CD14-positive monocyte (primary cell): ENCODE data around the gene RCBTB1. TPM values are rescaled to one million over a fixed set of nuclear protein-coding genes. Genes with fewer than 3 reads are reported as not detected.
A peak's percentile ranks its signal among the peaks of the same experiment; 100 is the strongest.
"Not testable (repeated sequence)": the region's sequence is repeated elsewhere in the genome, so short reads cannot be mapped to it uniquely, and the experiment has no call there.

Experiments used
- DNase-seq, 3 donors: peaks; one replicate each; pipeline ENCODE4 v3.0.0-alpha.2; 2011 to 2022
- H2AFZ ChIP-seq: 2 replicates; pipeline ENCODE4 v1.6.0; 2012; ENCODE audit warnings: mild to moderate bottlenecking, low read depth, low read length, inconsistent platforms; ENCODE audit not compliant: insufficient read depth, poor library complexity, severe bottlenecking
- H3K27ac ChIP-seq, 2 donors: 1 replicate in 1 of 2; 2 replicates in 1 of 2; pipeline ENCODE4 v1.5.1; 2012 to 2013; ENCODE audit warnings: low read length in 2 of 2, control low read depth in 1 of 2, inconsistent platforms in 1 of 2, low read depth in 1 of 2, mild to moderate bottlenecking in 1 of 2
- H3K27me3 ChIP-seq, 2 donors: one replicate each; pipeline versions ENCODE4 v1.6.0 to v1.6.1; 2011 to 2013; ENCODE audit warnings: low read length in 2 of 2; ENCODE audit not compliant: control insufficient read depth in 2 of 2, insufficient read depth in 2 of 2
- H3K36me3 ChIP-seq, 2 donors: replicated peaks in 1 of 2; 1 replicate in 1 of 2; 2 replicates in 1 of 2; pipeline versions ENCODE4 v1.5.1 to v1.6.1; 2012 to 2013; ENCODE audit warnings: low read length in 2 of 2, control low read depth in 1 of 2, inconsistent platforms in 1 of 2, mild to moderate bottlenecking in 1 of 2; ENCODE audit not compliant: insufficient read depth in 2 of 2, control insufficient read depth in 1 of 2
- H3K4me1 ChIP-seq, 2 donors: 1 replicate in 1 of 2; 2 replicates in 1 of 2; pipeline versions ENCODE4 v1.5.1 to v1.6.1; 2012 to 2013; ENCODE audit warnings: low read length in 2 of 2, control low read depth in 1 of 2, inconsistent platforms in 1 of 2, mild to moderate bottlenecking in 1 of 2, moderate library complexity in 1 of 2; ENCODE audit not compliant: insufficient read depth in 2 of 2, control insufficient read depth in 1 of 2
- H3K4me2 ChIP-seq: replicated peaks from 2 replicates; pipeline ENCODE3; 2012; ENCODE audit warnings: low read length, moderate library complexity, mild to moderate bottlenecking; ENCODE audit not compliant: poor library complexity, severe bottlenecking; ENCODE audit errors: extremely low read depth
- H3K4me3 ChIP-seq, 3 experiments: fragments of 200-600 bp in 1 of 3; sonication (generic) in 1 of 3; replicated peaks in 1 of 3; 1 replicate in 2 of 3; 2 replicates in 1 of 3; pipeline ENCODE4 v1.5.1; 2011 to 2013; ENCODE audit warnings: low read length in 3 of 3, mild to moderate bottlenecking in 3 of 3, control low read depth in 2 of 3, low read depth in 2 of 3, inconsistent platforms in 1 of 3, moderate library complexity in 1 of 3
- H3K79me2 ChIP-seq: 2 replicates; pipeline ENCODE4 v1.6.0; 2012; ENCODE audit warnings: mild to moderate bottlenecking, control low read depth, inconsistent platforms, low read length, moderate library complexity; ENCODE audit not compliant: insufficient read depth
- H3K9ac ChIP-seq: 2 replicates; pipeline ENCODE4 v1.6.0; 2017; ENCODE audit warnings: low read length, mild to moderate bottlenecking; ENCODE audit not compliant: insufficient read depth, poor library complexity, severe bottlenecking
- H3K9me3 ChIP-seq, 2 donors: replicated peaks in 1 of 2; 1 replicate in 1 of 2; 2 replicates in 1 of 2; pipeline versions ENCODE4 v1.5.1 to v1.6.1; 2012 to 2013; ENCODE audit warnings: low read length in 2 of 2, control low read depth in 1 of 2; ENCODE audit not compliant: control insufficient read depth in 1 of 2, insufficient read depth in 1 of 2
- H4K20me1 ChIP-seq: 2 replicates; pipeline ENCODE4 v1.6.0; 2012; ENCODE audit warnings: mild to moderate bottlenecking, low read length, control low read depth, moderate library complexity; ENCODE audit not compliant: insufficient read depth
- H3K27ac Mint-ChIP-seq, 7 donors: one replicate each; pipeline ENCODE4 v1.8.0; 2020; ENCODE audit warnings: mild to moderate bottlenecking in 7 of 7, mixed read lengths in 7 of 7, moderate library complexity in 6 of 7, inconsistent platforms in 2 of 7
- H3K27me3 Mint-ChIP-seq, 3 donors: one replicate each; pipeline ENCODE4 v1.8.0; 2021 to 2022; ENCODE audit warnings: low read depth in 3 of 3, mild to moderate bottlenecking in 3 of 3, mixed read lengths in 3 of 3, moderate library complexity in 3 of 3, inconsistent platforms in 1 of 3
- H3K36me3 Mint-ChIP-seq, 2 donors: one replicate each; pipeline ENCODE4 v1.8.0; 2020; ENCODE audit warnings: mixed read lengths in 2 of 2, inconsistent platforms in 1 of 2, mild to moderate bottlenecking in 1 of 2
- H3K4me1 Mint-ChIP-seq: one replicate; pipeline ENCODE4 v1.8.0; 2020; ENCODE audit warnings: mild to moderate bottlenecking, mixed read lengths
- H3K4me3 Mint-ChIP-seq, 2 donors: one replicate each; pipeline ENCODE4 v1.8.0; 2020; ENCODE audit warnings: mild to moderate bottlenecking in 2 of 2, mixed read lengths in 2 of 2, moderate library complexity in 1 of 2
- H3K9me3 Mint-ChIP-seq, 7 donors: one replicate each; pipeline ENCODE4 v1.8.0; 2020 to 2022; ENCODE audit warnings: mixed read lengths in 7 of 7, mild to moderate bottlenecking in 6 of 7, moderate library complexity in 6 of 7, inconsistent platforms in 2 of 7
- CTCF ChIP-seq: fragments of 200-600 bp; IDR thresholded peaks from one replicate; pipeline ENCODE4 v1.8.0; 2022; ENCODE audit warnings: antibody characterized with exemption, mild to moderate bottlenecking
- WGBS: methylation state at CpG from one replicate; pipeline ENCODE4 v1.1.5; 2013; ENCODE audit warnings: missing lambda C conversion rate; ENCODE audit not compliant: insufficient coverage; 5-methylcytosine and 5-hydroxymethylcytosine counted together
- intact Hi-C, 2 donors: fragments of 100-400 bp; cut with micrococcal nuclease; formaldehyde crosslinking; loops; one replicate each; pipeline versions ENCODE4 v1.15.0 to v1.15.1; 2023
- polyA plus RNA-seq, 3 donors: library from polyadenylated mRNA; depleted of rRNA in 1 of 3; unstranded in 2 of 3; stranded (reverse) in 1 of 3; fragments of 300-500 nt in 2 of 3; fragments of >200 nt in 1 of 3; fragmentation: Illumina TruSeq in 2 of 3; gene quantifications; 1 replicate in 2 of 3; 2 replicates in 1 of 3; pipeline ENCODE4 v1.2.3, GENCODE V29; 2012 to 2021

Gene RCBTB1
- polyA plus RNA-seq, 3 donors: 9.8 to 19.4 (median 13.2) TPM

- peaks cover 19 to 48% of the 10 kb centered on the region in 2 donors for H3K36me3 Mint-ChIP-seq
- no peaks in the 10 kb centered on the region for H4K20me1 ChIP-seq
- H3K9me3 ChIP-seq: no peaks in the 10 kb centered on the region
- H3K4me3 Mint-ChIP-seq: no peak overlapping the region
- peaks cover 0 to 4% (median 0%) of the 10 kb centered on the region in 7 donors for H3K9me3 Mint-ChIP-seq
- H3K27me3 ChIP-seq: no peaks in the 10 kb centered on the region
- H3K36me3 ChIP-seq: peaks cover 7 to 29% of the 10 kb centered on the region in 2 donors
- H3K4me1 ChIP-seq: no peaks in the 10 kb centered on the region
- H3K4me3 ChIP-seq: no peak overlapping the region
- intact Hi-C loops: no loop called here
- no peak overlapping the region for H2AFZ ChIP-seq
- H3K27ac Mint-ChIP-seq: peak overlapping the region in 1 of 7 donors; percentile 34
- H3K9ac ChIP-seq: no peak overlapping the region
- DNase-seq: no peak
- WGBS: 79% methylated on average over 5 of the region's 5 CpGs
- no peaks in the 10 kb centered on the region for H3K79me2 ChIP-seq
- no peak for TF ChIP-seq CTCF
- no peak overlapping the region for H3K4me2 ChIP-seq
- peaks cover 0 to 2% (median 1%) of the 10 kb centered on the region in 3 donors for H3K27me3 Mint-ChIP-seq
- peaks cover 5% of the 10 kb centered on the region for H3K4me1 Mint-ChIP-seq
- no peak overlapping the region for H3K27ac ChIP-seq
Observed at GRCh38 chr13:49567491-49567890, 17.9 kb downstream of the RCBTB1 start.

DNA sequence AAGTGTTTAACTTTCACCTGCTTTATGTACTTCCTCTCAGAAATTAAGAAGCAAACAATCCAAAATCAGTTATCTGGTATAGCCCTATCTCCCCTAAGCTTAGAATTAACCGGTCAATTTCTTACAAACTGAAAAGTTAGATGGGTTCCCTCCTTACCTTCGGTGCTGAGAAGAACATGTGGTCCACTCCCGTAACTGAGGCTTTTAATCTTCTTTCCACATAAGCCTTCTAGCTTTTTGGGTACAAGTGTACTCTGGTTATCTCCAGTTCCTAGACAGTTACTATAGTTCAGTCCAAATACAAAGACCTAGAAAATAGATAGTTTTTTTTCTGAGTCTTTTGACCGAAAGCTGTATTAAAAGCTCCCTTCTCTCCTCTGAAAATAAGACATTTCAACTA is 18.9 kb downstream of the RCBTB1 start:
- Histone ChIP-seq H2AFZ (no peak overlapping the region), H3K4me3 (no peak overlapping the region), H3K27ac (no peak overlapping the region), H3K36me3 (peaks cover 12 to 40% of the 10 kb centered on the region in 2 donors), H3K4me1 (no peaks in the 10 kb centered on the region), H3K79me2 (no peaks in the 10 kb centered on the region), H3K4me2 (no peak overlapping the region), H3K9me3 (no peaks in the 10 kb centered on the region), H3K27me3 (no peaks in the 10 kb centered on the region), H4K20me1 (no peaks in the 10 kb centered on the region), H3K9ac (no peak overlapping the region)
- Mint-ChIP-seq H3K27me3 (peaks cover 0 to 2% (median 1%) of the 10 kb centered on the region in 3 donors), H3K36me3 (peaks cover 22 to 59% of the 10 kb centered on the region in 2 donors), H3K4me1 (peaks cover 5% of the 10 kb centered on the region), H3K9me3 (peaks cover 0 to 4% (median 0%) of the 10 kb centered on the region in 7 donors), H3K27ac (no peak overlapping the region), H3K4me3 (no peak overlapping the region)
- DNase-seq: no peak
- intact Hi-C loops: no loop called here
- TF ChIP-seq CTCF: no peak
- WGBS: 100% methylated on average over 3 of the region's 4 CpGs

- H4K20me1 ChIP-seq, H3K27ac ChIP-seq, H3K4me3 Mint-ChIP-seq, H3K79me2 ChIP-seq, H3K9me3 Mint-ChIP-seq, DNase-seq, H3K4me2 ChIP-seq, H3K27me3 Mint-ChIP-seq, H3K27ac Mint-ChIP-seq, H3K4me3 ChIP-seq, intact Hi-C loops, H3K4me1 Mint-ChIP-seq, H3K9ac ChIP-seq, H2AFZ ChIP-seq, H3K9me3 ChIP-seq, H3K27me3 ChIP-seq, H3K4me1 ChIP-seq: not testable (repeated sequence)
- peaks cover 19 to 50% of the 10 kb centered on the region in 2 donors for H3K36me3 ChIP-seq
- 100% methylated on average over 6 of the region's 25 CpGs for WGBS
- peaks cover 31 to 69% of the 10 kb centered on the region in 2 donors for H3K36me3 Mint-ChIP-seq
Observed at GRCh38 chr13:49565461-49565860, 19.9 kb downstream of the RCBTB1 start.
